Esophagus muscularis mucosa (tissue), 4 donors: Measurements from ENCODE around the gene PARK7. TPM values are rescaled to one million over a fixed set of nuclear protein-coding genes. Genes with fewer than 3 reads are reported as not detected.

Source experiments
- DNase-seq: peaks from one replicate; pipeline ENCODE4 v3.0.0-alpha.2; 2017; ENCODE audit errors: extremely low spot score
- H3K27ac ChIP-seq, 4 donors: fragments of 200-600 bp; sonication (generic); replicated peaks in 1 of 4; 1 replicate in 3 of 4; 2 replicates in 1 of 4; pipeline ENCODE4 v1.5.1; 2016 to 2019; ENCODE audit warnings: mild to moderate bottlenecking in 1 of 4
- H3K27me3 ChIP-seq, 4 donors: fragments of 200-600 bp; sonication (generic); one replicate each; pipeline versions ENCODE4 v1.5.1 to v1.6.0; 2016 to 2019
- H3K36me3 ChIP-seq, 4 donors: fragments of 200-600 bp; sonication (generic); one replicate each; pipeline ENCODE4 v1.5.1; 2016 to 2019
- H3K4me1 ChIP-seq, 4 donors: fragments of 200-600 bp; sonication (generic); one replicate each; pipeline ENCODE4 v1.5.1; 2016 to 2019
- H3K4me3 ChIP-seq, 4 donors: fragments of 200-600 bp; sonication (generic); 1 replicate in 2 of 4; 2 replicates in 2 of 4; pipeline ENCODE4 v1.5.1; 2016 to 2019; ENCODE audit warnings: mild to moderate bottlenecking in 4 of 4, moderate library complexity in 1 of 4
- H3K9me3 ChIP-seq, 4 donors: fragments of 200-600 bp; sonication (generic); 1 replicate in 3 of 4; 2 replicates in 1 of 4; pipeline ENCODE4 v1.5.1; 2016 to 2019
- CTCF ChIP-seq, 3 experiments: fragments of 200-600 bp in 2 of 3; fragments of 450-650 bp in 1 of 3; sonication (generic) in 2 of 3; IDR thresholded peaks; one replicate each; pipeline ENCODE4 v1.5.1; 2017 to 2019; ENCODE audit warnings: antibody characterized with exemption in 3 of 3, mild to moderate bottlenecking in 2 of 3, moderate library complexity in 1 of 3
- EP300 ChIP-seq: sonication (generic); formaldehyde crosslinking; IDR thresholded peaks from one replicate; pipeline ENCODE4 v1.6.1; 2017; ENCODE audit warnings: antibody characterized with exemption
- POLR2A ChIP-seq: fragments of 450-650 bp; IDR thresholded peaks from one replicate; pipeline ENCODE4 v1.6.1; 2017; ENCODE audit warnings: antibody characterized with exemption, moderate library complexity, mild to moderate bottlenecking, low read depth
- POLR2AphosphoS5 ChIP-seq, 2 donors: sonication (generic); formaldehyde crosslinking; IDR thresholded peaks; one replicate each; pipeline ENCODE4 v1.6.1; 2017; ENCODE audit warnings: antibody characterized with exemption in 2 of 2
- WGBS: methylation state at CpG from one replicate; pipeline ENCODE4 v1.1.5; 2018; 5-methylcytosine and 5-hydroxymethylcytosine counted together
- intact Hi-C: fragments of 100-400 bp; cut with DNase I; formaldehyde crosslinking; loops from one replicate; pipeline ENCODE4 v1.15.1; 2023
- total RNA-seq, 4 donors: library from RNA; depleted of rRNA; stranded (reverse); fragments of >200 nt; gene quantifications; one replicate each; pipeline versions ENCODE4 v1.1.0 to v1.2.1, GENCODE V29; 2016

Gene PARK7
- total RNA-seq, 4 donors from 2014 or later = 201 to 229 (median 212) TPM

GRCh38 chr1:8006037-8006963 is 44.8 kb downstream of the PARK7 start:
- Histone ChIP-seq H3K9me3 (no peaks in the 10 kb centered on the region), H3K27ac (peak overlapping the region; percentile 81 to 89 (median 86)), H3K4me1 (peaks cover 28 to 80% (median 75%) of the 10 kb centered on the region in 4 donors), H3K27me3 (no peaks in the 10 kb centered on the region), H3K36me3 (peaks cover 6 to 31% (median 21%) of the 10 kb centered on the region in 4 donors), H3K4me3 (no peak overlapping the region)
- TF ChIP-seq POLR2AphosphoS5 (IDR thresholded peaks at IDR 0.05) (no peak), CTCF (IDR thresholded peaks at IDR 0.05) (no peak), POLR2A (no peak), EP300 (no peak)
- 94% methylated on average over 12 of the region's 12 CpGs for WGBS
- DNase-seq = no peak
- intact Hi-C loops = no loop called here

GRCh38 chr1:8009043-8010002 is 47.8 kb downstream of the PARK7 start:
- Histone ChIP-seq H3K36me3 (peaks cover 27 to 61% (median 49%) of the 10 kb centered on the region in 4 donors), H3K4me3 (no peak overlapping the region), H3K4me1 (peaks cover 25 to 93% (median 85%) of the 10 kb centered on the region in 4 donors), H3K27me3 (no peaks in the 10 kb centered on the region), H3K9me3 (no peaks in the 10 kb centered on the region), H3K27ac (peak overlapping the region; percentile 22 to 89 (median 52))
- no peak for DNase-seq
- 96% methylated on average over 18 of the region's 18 CpGs for WGBS
- peak in 1 of 2 donors; percentile 13 for TF ChIP-seq POLR2AphosphoS5 (IDR thresholded peaks at IDR 0.05)
- no peak for TF ChIP-seq CTCF (IDR thresholded peaks at IDR 0.05)
- intact Hi-C loops = no loop called here

- intact Hi-C loops = no loop called here
- WGBS = 85% methylated on average over 8 of the region's 8 CpGs
- peak overlapping the region; percentile 22 to 89 (median 52) for H3K27ac ChIP-seq
Measured at GRCh38 chr1:8010080-8010664, 48.7 kb downstream of the PARK7 start.

More at GRCh38 chr1:8010080-8010664, 48.7 kb downstream of the PARK7 start:
- H3K27me3 ChIP-seq = no peaks in the 10 kb centered on the region
- H3K4me1 ChIP-seq = peaks cover 25 to 93% (median 86%) of the 10 kb centered on the region in 4 donors
- no peak for DNase-seq
- H3K4me3 ChIP-seq = no peak overlapping the region
- TF ChIP-seq POLR2A (no peak), POLR2AphosphoS5 (IDR thresholded peaks at IDR 0.05) (peak; percentile 25 to 57), EP300 (no peak), CTCF (IDR thresholded peaks at IDR 0.05) (no peak)
- H3K36me3 ChIP-seq = peaks cover 31 to 70% (median 58%) of the 10 kb centered on the region in 4 donors
- no peaks in the 10 kb centered on the region for H3K9me3 ChIP-seq
